ENCODE measurements around the gene GLIS1. TPM values are rescaled to one million over a fixed set of nuclear protein-coding genes. Genes with fewer than 3 reads are reported as not detected.

Gene GLIS1
- total RNA-seq, 1 donor from 2014 or later, result 0.07 TPM

DNA sequence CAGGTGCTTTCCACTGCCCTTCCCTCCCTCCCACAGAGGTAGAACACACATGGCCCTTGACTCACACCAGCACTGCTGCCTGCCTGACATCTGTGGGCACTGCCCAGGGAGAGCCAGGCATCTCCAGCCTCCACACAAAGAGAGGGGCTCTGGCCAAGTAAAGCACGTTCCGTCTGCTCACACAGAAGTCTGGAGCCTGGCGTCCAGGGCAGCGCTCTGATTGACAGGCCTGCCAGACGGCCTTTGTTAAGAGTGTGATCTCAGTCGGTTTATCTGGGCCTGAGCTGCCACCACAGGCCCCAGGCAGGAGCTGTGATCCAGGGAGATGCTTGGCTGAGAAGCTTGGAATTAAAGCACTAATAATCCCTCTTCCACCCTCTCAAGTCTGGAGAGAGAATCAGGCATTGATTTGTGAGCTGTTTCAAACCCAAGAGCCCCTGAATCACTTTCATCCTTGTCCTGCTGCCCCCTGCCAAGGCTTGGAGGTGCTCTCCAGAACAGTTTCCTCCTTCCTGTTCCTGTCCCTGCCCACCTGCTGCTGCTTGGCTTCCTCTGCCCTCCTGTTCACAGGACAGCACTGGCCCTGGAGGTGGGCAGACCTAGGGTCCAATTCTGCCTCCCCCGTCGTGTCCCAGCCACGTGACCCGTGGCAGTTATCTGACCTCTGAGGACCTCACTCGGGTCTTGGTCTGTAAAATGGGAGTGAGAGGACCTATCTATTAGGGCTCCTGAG, 276.0 kb downstream of the GLIS1 start:
- FAIRE-seq (no peak), DNase-seq (ENCODE audit: low read depth) (no peak)
- H3K36me3 Mint-ChIP-seq (ENCODE audit: low read depth, unreplicated experiment), result no peaks in the 10 kb centered on the region
- TF ChIP-seq, protein P1, sequence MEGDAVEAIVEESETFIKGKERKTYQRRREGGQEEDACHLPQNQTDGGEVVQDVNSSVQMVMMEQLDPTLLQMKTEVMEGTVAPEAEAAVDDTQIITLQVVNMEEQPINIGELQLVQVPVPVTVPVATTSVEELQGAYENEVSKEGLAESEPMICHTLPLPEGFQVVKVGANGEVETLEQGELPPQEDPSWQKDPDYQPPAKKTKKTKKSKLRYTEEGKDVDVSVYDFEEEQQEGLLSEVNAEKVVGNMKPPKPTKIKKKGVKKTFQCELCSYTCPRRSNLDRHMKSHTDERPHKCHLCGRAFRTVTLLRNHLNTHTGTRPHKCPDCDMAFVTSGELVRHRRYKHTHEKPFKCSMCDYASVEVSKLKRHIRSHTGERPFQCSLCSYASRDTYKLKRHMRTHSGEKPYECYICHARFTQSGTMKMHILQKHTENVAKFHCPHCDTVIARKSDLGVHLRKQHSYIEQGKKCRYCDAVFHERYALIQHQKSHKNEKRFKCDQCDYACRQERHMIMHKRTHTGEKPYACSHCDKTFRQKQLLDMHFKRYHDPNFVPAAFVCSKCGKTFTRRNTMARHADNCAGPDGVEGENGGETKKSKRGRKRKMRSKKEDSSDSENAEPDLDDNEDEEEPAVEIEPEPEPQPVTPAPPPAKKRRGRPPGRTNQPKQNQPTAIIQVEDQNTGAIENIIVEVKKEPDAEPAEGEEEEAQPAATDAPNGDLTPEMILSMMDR (IDR thresholded peaks at IDR 0.05; ENCODE audit: insufficient read depth, low read depth, low read length), result no peak
- TF ChIP-seq EZH2 (IDR thresholded peaks at IDR 0.05; ENCODE audit: insufficient read depth, low read length), result no peak
- H3K9ac ChIP-seq (ENCODE audit: low read length), result no peak overlapping the region
- H3K4me2 ChIP-seq (ENCODE audit: low read length), result no peak overlapping the region
- no peak overlapping the region for H2AFZ ChIP-seq (ENCODE audit: low read depth, low read length)
- H3K4me3 Mint-ChIP-seq (ENCODE audit: unreplicated experiment), result no peak overlapping the region
- no peaks in the 10 kb centered on the region for H4K20me1 ChIP-seq (ENCODE audit: insufficient read depth, low read length)
- no peak overlapping the region for H3K27ac Mint-ChIP-seq (ENCODE audit: unreplicated experiment)
- H3K79me2 ChIP-seq (ENCODE audit: insufficient read depth, low read length), result no peaks in the 10 kb centered on the region
- H3K4me3 ChIP-seq (ENCODE audit: insufficient read depth, low read depth, low read length), result no peak overlapping the region
- peaks cover 2% of the 10 kb centered on the region for H3K4me1 Mint-ChIP-seq (ENCODE audit: low read depth, unreplicated experiment)
- H3K27me3 ChIP-seq (ENCODE audit: insufficient read depth, low read length), result peaks cover 1% of the 10 kb centered on the region
- H3K27ac ChIP-seq (ENCODE audit: low read depth, low read length), result no peak overlapping the region
- H3K36me3 ChIP-seq (ENCODE audit: insufficient read depth, low read length), result no peaks in the 10 kb centered on the region
- no peaks in the 10 kb centered on the region for H3K9me3 Mint-ChIP-seq (ENCODE audit: unreplicated experiment)
- H3K9me3 ChIP-seq (ENCODE audit: insufficient read depth, low read depth, low read length), result no peaks in the 10 kb centered on the region
- no peaks in the 10 kb centered on the region for H3K4me1 ChIP-seq (ENCODE audit: insufficient read depth, low read length)
- peaks cover 22% of the 10 kb centered on the region for H3K27me3 Mint-ChIP-seq (ENCODE audit: low read depth, unreplicated experiment)

DNA sequence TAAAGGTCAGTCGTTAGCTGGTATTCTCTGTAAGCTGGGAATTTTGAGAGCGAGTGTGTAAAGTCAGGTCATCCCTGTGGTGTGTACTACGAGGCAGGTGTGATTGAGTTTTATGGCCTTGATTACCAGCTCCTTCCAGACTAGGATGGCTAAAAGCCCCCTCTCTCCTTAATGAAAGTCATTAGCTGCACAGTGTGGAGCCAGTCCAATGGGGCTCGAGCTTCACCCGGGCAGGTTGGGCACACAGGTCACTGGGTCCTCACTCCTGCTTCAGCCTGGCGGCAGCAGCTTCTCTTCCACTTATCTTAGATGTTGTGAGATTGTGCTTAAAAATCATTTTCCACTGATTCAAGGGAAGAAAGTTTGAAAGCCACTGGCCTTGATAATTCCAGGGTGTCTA, 276.8 kb downstream of the GLIS1 start:
- FAIRE-seq (no peak), DNase-seq (ENCODE audit: low read depth) (no peak)
- TF ChIP-seq, protein P1 (IDR thresholded peaks at IDR 0.05; ENCODE audit: insufficient read depth, low read depth, low read length), result no peak
- no peak for TF ChIP-seq EZH2 (IDR thresholded peaks at IDR 0.05; ENCODE audit: insufficient read depth, low read length)
- no peak overlapping the region for H3K4me2 ChIP-seq (ENCODE audit: low read length)
- H3K9ac ChIP-seq (ENCODE audit: low read length), result no peak overlapping the region
- no peaks in the 10 kb centered on the region for H3K9me3 ChIP-seq (ENCODE audit: insufficient read depth, low read depth, low read length)
- no peaks in the 10 kb centered on the region for H3K27me3 ChIP-seq (ENCODE audit: insufficient read depth, low read length)
- Mint-ChIP-seq H3K4me1 (ENCODE audit: low read depth, unreplicated experiment) (peaks cover under 1% of the 10 kb centered on the region), H3K9me3 (ENCODE audit: unreplicated experiment) (no peaks in the 10 kb centered on the region), H3K27me3 (ENCODE audit: low read depth, unreplicated experiment) (peaks cover 21% of the 10 kb centered on the region), H3K36me3 (ENCODE audit: low read depth, unreplicated experiment) (no peaks in the 10 kb centered on the region), H3K27ac (ENCODE audit: unreplicated experiment) (no peak overlapping the region), H3K4me3 (ENCODE audit: unreplicated experiment) (no peak overlapping the region)
- H3K4me3 ChIP-seq (ENCODE audit: insufficient read depth, low read depth, low read length), result no peak overlapping the region
- H3K4me1 ChIP-seq (ENCODE audit: insufficient read depth, low read length), result no peaks in the 10 kb centered on the region
- H3K36me3 ChIP-seq (ENCODE audit: insufficient read depth, low read length), result no peaks in the 10 kb centered on the region
- no peaks in the 10 kb centered on the region for H4K20me1 ChIP-seq (ENCODE audit: insufficient read depth, low read length)
- no peak overlapping the region for H2AFZ ChIP-seq (ENCODE audit: low read depth, low read length)
- H3K79me2 ChIP-seq (ENCODE audit: insufficient read depth, low read length), result no peaks in the 10 kb centered on the region
- H3K27ac ChIP-seq (ENCODE audit: low read depth, low read length), result no peak overlapping the region
